Gastroesophageal sphincter (tissue), 4 donors: ENCODE measurements around the gene BID. TPM values are rescaled to one million over a fixed set of nuclear protein-coding genes. Genes with fewer than 3 reads are reported as not detected.

Experiments used
- ATAC-seq: fragments of 150-250 bp; one replicate; pipeline ENCODE4 v1.9.1; 2016; ENCODE audit warnings: mild to moderate bottlenecking, moderate library complexity
- H3K27ac ChIP-seq, 4 donors: fragments of 200-600 bp; sonication (generic) in 3 of 4; 1 replicate in 3 of 4; 2 replicates in 1 of 4; pipeline ENCODE4 v1.5.1; 2016 to 2019
- H3K27me3 ChIP-seq: fragments of 200-600 bp; sonication (generic); one replicate; pipeline ENCODE4 v1.5.1; 2019
- H3K36me3 ChIP-seq, 2 donors: fragments of 200-600 bp; sonication (generic); one replicate each; pipeline ENCODE4 v1.5.1; 2019; ENCODE audit warnings: control low read depth in 1 of 2
- H3K4me1 ChIP-seq, 3 donors: fragments of 200-600 bp; sonication (generic); 1 replicate in 2 of 3; 2 replicates in 1 of 3; pipeline ENCODE4 v1.5.1; 2016 to 2019; ENCODE audit warnings: control low read depth in 2 of 3
- H3K4me3 ChIP-seq, 2 donors: fragments of 200-600 bp; sonication (generic); one replicate each; pipeline ENCODE4 v1.5.1; 2019; ENCODE audit warnings: mild to moderate bottlenecking in 1 of 2, moderate library complexity in 1 of 2
- H3K9me3 ChIP-seq, 3 donors: fragments of 200-600 bp; sonication (generic); one replicate each; pipeline ENCODE4 v1.5.1; 2017 to 2019; ENCODE audit warnings: control low read depth in 2 of 3
- CTCF ChIP-seq, 4 experiments: fragments of 200-600 bp in 2 of 4; fragments of 450-650 bp in 2 of 4; sonication (generic) in 1 of 4; IDR thresholded peaks; one replicate each; pipeline ENCODE4 v1.5.1; 2017 to 2019; ENCODE audit warnings: antibody characterized with exemption in 4 of 4, mild to moderate bottlenecking in 2 of 4, moderate library complexity in 2 of 4
- EP300 ChIP-seq: sonication (generic); formaldehyde crosslinking; IDR thresholded peaks from one replicate; pipeline ENCODE4 v1.6.1; 2017; ENCODE audit warnings: antibody characterized with exemption, mild to moderate bottlenecking
- POLR2A ChIP-seq, 2 donors: fragments of 450-650 bp; IDR thresholded peaks; one replicate each; pipeline ENCODE4 v1.6.1; 2017; ENCODE audit warnings: antibody characterized with exemption in 2 of 2, mild to moderate bottlenecking in 2 of 2, moderate library complexity in 1 of 2
- POLR2AphosphoS5 ChIP-seq: sonication (generic); formaldehyde crosslinking; IDR thresholded peaks from one replicate; pipeline ENCODE4 v1.6.1; 2017; ENCODE audit warnings: antibody characterized with exemption
- WGBS, 2 donors: methylation state at CpG; one replicate each; pipeline ENCODE4 v1.1.5; 2018; ENCODE audit warnings: low coverage in 1 of 2; 5-methylcytosine and 5-hydroxymethylcytosine counted together
- total RNA-seq, 4 donors: library from RNA; depleted of rRNA; stranded (reverse); fragments of >200 nt; gene quantifications; one replicate each; pipeline ENCODE4 v1.1.0, GENCODE V29; 2016

BID gene
- total RNA-seq, 4 donors from 2014 or later = 5.9 to 34.5 (median 21.4) TPM

DNA sequence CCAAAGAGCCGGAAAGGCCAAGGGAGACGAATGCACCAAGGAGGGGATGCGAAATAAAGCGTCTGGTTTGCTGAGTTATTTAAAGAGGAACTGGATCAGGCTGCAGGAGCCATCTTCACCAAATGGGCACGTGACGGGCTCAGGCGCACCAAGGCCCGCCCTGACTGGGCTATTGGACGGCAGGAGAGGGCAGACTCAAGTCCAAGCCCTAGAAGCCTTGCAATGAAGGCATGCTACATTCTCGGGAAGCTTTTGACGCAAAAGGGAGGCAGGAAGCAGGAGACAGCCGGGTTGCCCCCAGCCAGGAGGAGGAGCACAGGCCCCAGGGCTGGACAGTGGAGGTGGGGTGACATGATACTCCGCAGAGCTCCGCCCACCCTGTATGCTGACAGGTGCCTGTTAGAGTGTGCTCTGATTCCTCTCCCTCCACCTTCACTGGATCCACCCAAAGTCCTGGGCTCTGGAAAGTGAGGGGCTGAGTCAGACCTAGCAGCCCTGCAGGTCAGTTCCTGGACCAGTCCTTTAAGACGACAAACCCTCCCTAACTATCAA lies 41.5 kb upstream of the BID start:
- H3K27me3 ChIP-seq = no peaks in the 10 kb centered on the region
- peaks cover 0 to 97% of the 10 kb centered on the region in 2 donors for H3K36me3 ChIP-seq
- TF ChIP-seq POLR2AphosphoS5 (no peak), EP300 (no peak), CTCF (IDR thresholded peaks at IDR 0.05) (no peak), POLR2A (IDR thresholded peaks at IDR 0.05) (no peak)
- H3K4me3 ChIP-seq = no peak overlapping the region
- H3K27ac ChIP-seq = no peak overlapping the region
- 80 to 83% methylated on average over 9 to 12 of the region's 15 CpGs for WGBS, 2 donors
- H3K4me1 ChIP-seq = no peaks in the 10 kb centered on the region
- no peaks in the 10 kb centered on the region for H3K9me3 ChIP-seq
- ATAC-seq = no peak

- H3K4me1 ChIP-seq = no peaks in the 10 kb centered on the region
- 83 to 92% methylated on average over 6 to 18 of the region's 20 CpGs for WGBS, 2 donors
- TF ChIP-seq POLR2AphosphoS5 = no peak
- no peak for TF ChIP-seq EP300
- no peak for TF ChIP-seq POLR2A (IDR thresholded peaks at IDR 0.05)
- TF ChIP-seq CTCF (IDR thresholded peaks at IDR 0.05) = no peak
- ATAC-seq = no peak
- H3K27me3 ChIP-seq = no peaks in the 10 kb centered on the region
- H3K9me3 ChIP-seq = no peaks in the 10 kb centered on the region
- H3K27ac ChIP-seq = no peak overlapping the region
- H3K4me3 ChIP-seq = no peak overlapping the region
- peaks cover 0 to 100% of the 10 kb centered on the region in 2 donors for H3K36me3 ChIP-seq
These were observed 40.6 kb upstream of the BID start for GRCh38 chr22:17814830-17815229.

DNA sequence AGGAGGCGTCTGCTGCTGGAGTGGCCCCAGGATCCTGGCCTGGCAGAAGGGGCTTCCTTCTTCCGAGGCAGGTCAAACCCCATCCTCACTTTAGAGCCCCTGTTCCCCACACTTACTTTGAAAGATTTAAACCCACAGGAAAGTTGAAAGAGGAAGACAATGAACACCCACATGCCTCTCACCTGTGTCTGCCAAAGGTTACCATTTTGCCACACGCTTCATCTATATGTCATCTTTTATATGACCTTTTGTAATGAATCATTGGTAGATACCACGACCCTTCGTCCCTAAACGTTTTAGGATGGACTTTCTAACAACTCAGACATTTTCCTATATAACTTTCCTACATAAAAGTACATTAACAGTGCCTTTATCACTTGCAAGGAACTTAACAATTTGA lies 39.8 kb upstream of the BID start:
- ATAC-seq = no peak
- no peaks in the 10 kb centered on the region for H3K27me3 ChIP-seq
- no peaks in the 10 kb centered on the region for H3K9me3 ChIP-seq
- no peaks in the 10 kb centered on the region for H3K4me1 ChIP-seq
- no peak overlapping the region for H3K4me3 ChIP-seq
- no peak overlapping the region for H3K27ac ChIP-seq
- 73 to 76% methylated on average over 6 of the region's 6 CpGs for WGBS, 2 donors
- H3K36me3 ChIP-seq = peaks cover 0 to 100% of the 10 kb centered on the region in 2 donors
- TF ChIP-seq EP300 = no peak
- TF ChIP-seq POLR2A (IDR thresholded peaks at IDR 0.05) = no peak
- TF ChIP-seq CTCF (IDR thresholded peaks at IDR 0.05) = no peak
- TF ChIP-seq POLR2AphosphoS5 = no peak

- Histone ChIP-seq H3K4me3 (no peak overlapping the region), H3K4me1 (no peaks in the 10 kb centered on the region), H3K27me3 (no peaks in the 10 kb centered on the region), H3K36me3 (peaks cover 0 to 100% of the 10 kb centered on the region in 2 donors), H3K9me3 (no peaks in the 10 kb centered on the region), H3K27ac (no peak overlapping the region)
- no peak for ATAC-seq
- TF ChIP-seq POLR2AphosphoS5 = no peak
- TF ChIP-seq POLR2A (IDR thresholded peaks at IDR 0.05) = no peak
- TF ChIP-seq EP300 = no peak
- TF ChIP-seq CTCF (IDR thresholded peaks at IDR 0.05) = no peak
- WGBS, 2 donors = 73 to 100% methylated on average over 1 to 4 of the region's 4 CpGs
These were observed 36.9 kb upstream of the BID start for GRCh38 chr22:17811119-17811518.

DNA sequence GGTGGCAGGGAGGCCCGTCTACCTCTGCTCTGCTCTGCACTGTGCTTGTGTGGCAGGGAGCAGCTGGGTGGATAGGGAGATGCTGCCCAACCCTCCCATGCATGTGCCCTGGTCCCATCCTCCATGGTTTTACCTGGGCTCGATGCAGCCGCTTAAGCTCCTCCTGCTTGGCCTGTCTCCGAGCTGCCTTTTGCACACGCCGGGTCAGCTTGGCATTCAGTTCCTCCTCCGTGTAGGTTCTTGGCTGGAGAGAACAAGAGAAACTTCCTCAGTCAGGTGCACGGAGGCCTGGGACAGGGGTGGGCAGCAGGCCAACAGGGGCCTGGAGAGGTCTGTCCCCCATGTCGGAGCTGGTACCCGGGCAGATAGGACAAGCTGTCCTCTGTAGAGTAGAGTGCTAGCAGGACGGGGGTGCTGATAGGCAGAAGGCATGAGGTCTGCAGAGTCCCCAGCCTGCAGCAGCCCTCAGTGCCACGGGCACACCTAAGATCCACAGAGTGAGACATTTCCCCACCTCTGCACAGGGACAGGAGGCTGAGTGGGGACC lies 36.4 kb upstream of the BID start:
- ATAC-seq = no peak
- no peak for TF ChIP-seq CTCF (IDR thresholded peaks at IDR 0.05)
- no peak for TF ChIP-seq POLR2AphosphoS5
- TF ChIP-seq EP300 = no peak
- Histone ChIP-seq H3K27ac (no peak overlapping the region), H3K27me3 (no peaks in the 10 kb centered on the region), H3K4me3 (no peak overlapping the region), H3K9me3 (no peaks in the 10 kb centered on the region), H3K4me1 (no peaks in the 10 kb centered on the region), H3K36me3 (peaks cover 0 to 100% of the 10 kb centered on the region in 2 donors)
- WGBS, 2 donors = no CpG with 5 or more reads among the region's 12 CpGs
